GM12878 (cell line): Measurements from ENCODE around the gene DNAH9. TPM values are rescaled to one million over a fixed set of nuclear protein-coding genes. Genes with fewer than 3 reads are reported as not detected.

Experiments
- ATAC-seq: fragments of 200-7000 bp; cut with Tn5 transposase; 3 replicates; pipeline ENCODE4 v1.9.1; 2020; ENCODE audit warnings: mild to moderate bottlenecking, moderate library complexity
- BruUV-seq: library from RNA; stranded (reverse); fragments of 400-500 nt; replicated peaks from 2 replicates; lab custom pipeline; 2021; lab: Mats Ljungman, UMichigan
- CTCF ChIA-PET: fragments of 300-600 bp; sonication (Branson Sonifier 250); formaldehyde crosslinking; extraction: SDS; loops from one replicate; lab custom pipeline; 2021; ENCODE audit warnings: inconsistent platforms; lab: Yijun Ruan, JAX
- POLR2A ChIA-PET: fragments of 350-600 bp; formaldehyde crosslinking; extraction: SDS; loops from one replicate; lab custom pipeline; 2021; ENCODE audit warnings: inconsistent platforms; lab: Charles Lee
- RAD21 ChIA-PET: fragments of 300-600 bp; sonication (Branson Sonifier 250); formaldehyde crosslinking; loops from one replicate; lab custom pipeline; 2023; ENCODE audit warnings: antibody characterized with exemption; ENCODE audit not compliant: unreplicated experiment; lab: Charles Lee
- SMC1A ChIA-PET: fragments of 300-600 bp; sonication (Branson Sonifier 250); formaldehyde crosslinking; loops from one replicate; lab custom pipeline; 2023; ENCODE audit not compliant: unreplicated experiment, uncharacterized antibody; lab: Charles Lee
- DNase-seq: peaks from one replicate; pipeline ENCODE4 v3.0.0-alpha.2; 2011; ENCODE audit warnings: low read depth, low spot score
- FAIRE-seq: peaks from 3 replicates; lab custom pipeline; 2011; peaks lifted over from hg19 to GRCh38; lab: Jason Lieb, UNC
- H2AFZ ChIP-seq: 2 replicates; pipeline ENCODE4 v1.6.0; 2011; ENCODE audit warnings: low read depth, low read length, control low read depth; ENCODE audit not compliant: control insufficient read depth
- H3K27ac ChIP-seq: 2 replicates; pipeline ENCODE4 v1.5.1; 2011; ENCODE audit warnings: control low read depth; ENCODE audit not compliant: control insufficient read depth, insufficient read depth
- H3K27me3 ChIP-seq, 2 experiments: replicated peaks in 1 of 2; 2 replicates each; pipeline versions ENCODE4 v1.6.0 to v1.6.1; 2011; ENCODE audit warnings: low read length in 1 of 2; ENCODE audit not compliant: control insufficient read depth in 2 of 2, insufficient read depth in 2 of 2
- H3K36me3 ChIP-seq, 2 experiments: 2 replicates each; pipeline ENCODE4 v1.5.1; 2011; ENCODE audit warnings: low read length in 1 of 2; ENCODE audit not compliant: control insufficient read depth in 2 of 2, insufficient read depth in 2 of 2
- H3K4me1 ChIP-seq: 2 replicates; pipeline ENCODE4 v1.6.1; 2011; ENCODE audit warnings: mild to moderate bottlenecking, low read length, moderate library complexity, mixed read lengths; ENCODE audit not compliant: control insufficient read depth, insufficient read depth
- H3K4me2 ChIP-seq: 2 replicates; pipeline ENCODE4 v1.6.0; 2011; ENCODE audit warnings: control low read depth; ENCODE audit not compliant: control insufficient read depth, insufficient read depth
- H3K4me3 ChIP-seq: fragments of 200-600 bp; sonication (generic); 2 replicates; pipeline ENCODE4 v1.5.1; 2016
- H3K79me2 ChIP-seq: 2 replicates; pipeline ENCODE4 v1.6.0; 2011; ENCODE audit warnings: low read length; ENCODE audit not compliant: control insufficient read depth, insufficient read depth
- H3K9ac ChIP-seq: 2 replicates; pipeline ENCODE4 v1.8.0; 2011; ENCODE audit warnings: low read length, control low read depth, mixed read lengths; ENCODE audit not compliant: control insufficient read depth, insufficient read depth
- H3K9me3 ChIP-seq: replicated peaks from 3 replicates; pipeline ENCODE4 v1.5.1; 2011; ENCODE audit warnings: mild to moderate bottlenecking, low read length; ENCODE audit not compliant: control insufficient read depth, insufficient read depth
- H4K20me1 ChIP-seq: 2 replicates; pipeline ENCODE4 v1.6.0; 2011; ENCODE audit not compliant: control insufficient read depth, insufficient read depth
- ASH2L ChIP-seq: fragments of 300-600, 200-600 bp; sonication (generic); IDR thresholded peaks from 2 replicates; pipeline ENCODE4 v1.6.1; 2017; ENCODE audit warnings: low read depth, mild to moderate bottlenecking, borderline replicate concordance
- CHD1 ChIP-seq: IDR thresholded peaks from 2 replicates; pipeline ENCODE4 v1.6.1; 2012; ENCODE audit warnings: low read depth, low read length, improper control_type of control experiment
- MEF2B ChIP-seq: fragments of 450-650 bp; IDR thresholded peaks from 2 replicates; pipeline ENCODE4 v1.6.1; 2018; ENCODE audit warnings: mild to moderate bottlenecking, moderate library complexity; ENCODE audit not compliant: partially characterized antibody, poor library complexity, severe bottlenecking
- PML ChIP-seq: IDR thresholded peaks from 2 replicates; pipeline ENCODE4 v1.6.1; 2012; ENCODE audit warnings: low read length, inconsistent platforms
- RAD51 ChIP-seq: fragments of 450-650 bp; IDR thresholded peaks from 2 replicates; pipeline ENCODE4 v1.6.1; 2016; ENCODE audit warnings: moderate library complexity, mild to moderate bottlenecking, inconsistent platforms
- RELB ChIP-seq: fragments of 450-650 bp; IDR thresholded peaks from 2 replicates; pipeline ENCODE4 v1.6.1; 2017; ENCODE audit warnings: low read depth, mild to moderate bottlenecking, moderate library complexity
- SREBF1 ChIP-seq: IDR thresholded peaks from 2 replicates; pipeline ENCODE4 v1.6.1; 2012; ENCODE audit warnings: mild to moderate bottlenecking, low read length
- TAF1 ChIP-seq: IDR thresholded peaks from 2 replicates; pipeline ENCODE4 v1.6.1; 2011; ENCODE audit warnings: mild to moderate bottlenecking, low read depth, low read length, borderline replicate concordance
- ZBTB11 ChIP-seq: fragments of 450-650 bp; formaldehyde crosslinking; IDR thresholded peaks from 2 replicates; pipeline ENCODE4 v1.5.0; 2022; ENCODE audit warnings: mild to moderate bottlenecking, missing genetic modification characterization
- ZBTB33 ChIP-seq: fragments of 450-650 bp; IDR thresholded peaks from 2 replicates; pipeline ENCODE4 v1.6.1; 2017; ENCODE audit warnings: mild to moderate bottlenecking
- ZNF24 ChIP-seq: fragments of 450-650 bp; IDR thresholded peaks from 2 replicates; pipeline ENCODE4 v1.6.1; 2017; ENCODE audit warnings: antibody characterized with exemption, mild to moderate bottlenecking
- WGBS: methylation state at CpG from one replicate; pipeline ENCODE4 v1.1.6; 2016; ENCODE audit warnings: low lambda C conversion rate; ENCODE audit not compliant: insufficient replicate concordance, insufficient coverage; ENCODE audit errors: missing lambda C conversion rate; 5-methylcytosine and 5-hydroxymethylcytosine counted together
- in situ Hi-C: fragments of 300-500 bp; cut with MboI; formaldehyde crosslinking; loops from 9 replicates; pipeline ENCODE4 v1.14.3; 2018; ENCODE audit warnings: mixed read lengths
- intact Hi-C: fragments of 100-400 bp; cut with micrococcal nuclease; formaldehyde crosslinking; loops from one replicate; pipeline ENCODE4 v1.14.2; 2022; ENCODE audit not compliant: unreplicated experiment
- polyA plus RNA-seq, 11 experiments: library from polyadenylated mRNA; depleted of rRNA in 4 of 11; unstranded in 6 of 11; stranded (reverse) in 5 of 11; fragments of >200 nt; fragmentation: Nextera tagmentation in 4 of 11; fragmentation: Illumina TruSeq in 1 of 11; extraction: Ambion mirVana in 4 of 11; extraction: Trizol in 1 of 11; gene quantifications; 1 replicate in 1 of 11; 2 replicates in 10 of 11; pipeline versions ENCODE4 v1.2.1 to v1.2.3, GENCODE V29; 2011 to 2016; ENCODE audit warnings: inconsistent platforms in 2 of 11, missing spikeins in 2 of 11, low read depth in 1 of 11
- total RNA-seq, 4 experiments: library from RNA; depleted of rRNA in 3 of 4; stranded (reverse); fragments of >200 nt in 3 of 4; fragmentation: Illumina TruSeq in 1 of 4; extraction: Trizol in 1 of 4; gene quantifications; 2 replicates each; pipeline versions ENCODE4 v1.2.1 to v1.2.3, GENCODE V29; 2013 to 2021

DNAH9 gene
- total and polyA plus RNA-seq, 10 of the 15 experiments (the other 5 are each of a cell fraction or from before 2014, with no cell fraction given), result 0.10 to 0.40 (median 0.19) TPM; not detected in 7

GRCh38 chr17:11880714-11881113, 282.4 kb downstream of the DNAH9 start:
- ChIA-PET POLR2A (no interaction called here), CTCF (no interaction called here), RAD21 (no interaction called here), SMC1A (no interaction called here)
- H3K27me3 ChIP-seq, result no peaks in the 10 kb centered on the region
- BruUV-seq, result no TSS peak
- H4K20me1 ChIP-seq, result no peaks in the 10 kb centered on the region
- DNase-seq, result no peak
- H3K79me2 ChIP-seq, result no peaks in the 10 kb centered on the region
- no peak overlapping the region for H3K27ac ChIP-seq
- H3K4me3 ChIP-seq, result no peak overlapping the region
- H3K4me2 ChIP-seq, result no peak overlapping the region
- ATAC-seq, result no peak
- FAIRE-seq, result no peak
- H3K36me3 ChIP-seq, result no peaks in the 10 kb centered on the region
- intact Hi-C loops, result no loop called here
- in situ Hi-C loops, result loop anchor here (10.0 kb wide), 1 partner anchor 166 kb away; no protein-coding TSS in a partner anchor
- H2AFZ ChIP-seq, result no peak overlapping the region
- TF ChIP-seq SREBF1 (no peak), MEF2B (no peak), CHD1 (no peak), ASH2L (no peak), RAD51 (no peak), ZNF24 (no peak)
- 1% methylated on average over 5 of the region's 5 CpGs for WGBS
- H3K4me1 ChIP-seq, result no peaks in the 10 kb centered on the region
- no peak overlapping the region for H3K9ac ChIP-seq
- no peaks in the 10 kb centered on the region for H3K9me3 ChIP-seq

GRCh38 chr17:11882716-11883115, 284.4 kb downstream of the DNAH9 start:
- POLR2A ChIA-PET, result no interaction called here
- Histone ChIP-seq H3K36me3 (no peaks in the 10 kb centered on the region), H3K27ac (no peak overlapping the region), H3K4me3 (no peak overlapping the region), H3K79me2 (no peaks in the 10 kb centered on the region), H4K20me1 (no peaks in the 10 kb centered on the region), H3K9ac (no peak overlapping the region), H2AFZ (no peak overlapping the region), H3K4me1 (no peaks in the 10 kb centered on the region), H3K4me2 (no peak overlapping the region), H3K9me3 (no peaks in the 10 kb centered on the region), H3K27me3 (no peaks in the 10 kb centered on the region)
- intact Hi-C loops (no loop called here), in situ Hi-C loops (loop anchor here (10.0 kb wide), 1 partner anchor 168 kb away; no protein-coding TSS in a partner anchor)
- ATAC-seq (no peak), DNase-seq (no peak), FAIRE-seq (no peak)
- BruUV-seq, result no TSS peak
- CTCF ChIA-PET, result no interaction called here
- RAD21 ChIA-PET, result no interaction called here
- SMC1A ChIA-PET, result no interaction called here
- 2% methylated on average over 3 of the region's 3 CpGs for WGBS
- TF ChIP-seq ZBTB33, result no peak
- no peak for TF ChIP-seq PML
- no peak for TF ChIP-seq ZBTB11 (CRISPR knock-in tag)
- TF ChIP-seq TAF1, result no peak
- no peak for TF ChIP-seq RELB
